Right lung (tissue), 5 donors: ENCODE results near the gene UCKL1. TPM values are rescaled to one million over a fixed set of nuclear protein-coding genes. Genes with fewer than 3 reads are reported as not detected.
"Not testable (repeated sequence)": the region's sequence is repeated elsewhere in the genome, so short reads cannot be mapped to it uniquely, and the experiment has no call there.

ENCODE experiments used
- DNase-seq, 2 donors: peaks; one replicate each; pipeline ENCODE4 v3.0.0-alpha.2; 2013
- polyA plus RNA-seq, 5 donors: library from polyadenylated mRNA; unstranded; fragments of 120-200 nt; gene quantifications; one replicate each; pipeline versions ENCODE4 v1.2.1 to v1.2.3, GENCODE V29; 2013; ENCODE audit warnings: inconsistent platforms in 1 of 5, low replicate concordance in 1 of 5; ENCODE audit not compliant: insufficient read length in 5 of 5, insufficient read depth in 1 of 5

UCKL1 gene
- polyA plus RNA-seq, 5 donors = 41.7 to 65.3 (median 56.1) TPM

DNA sequence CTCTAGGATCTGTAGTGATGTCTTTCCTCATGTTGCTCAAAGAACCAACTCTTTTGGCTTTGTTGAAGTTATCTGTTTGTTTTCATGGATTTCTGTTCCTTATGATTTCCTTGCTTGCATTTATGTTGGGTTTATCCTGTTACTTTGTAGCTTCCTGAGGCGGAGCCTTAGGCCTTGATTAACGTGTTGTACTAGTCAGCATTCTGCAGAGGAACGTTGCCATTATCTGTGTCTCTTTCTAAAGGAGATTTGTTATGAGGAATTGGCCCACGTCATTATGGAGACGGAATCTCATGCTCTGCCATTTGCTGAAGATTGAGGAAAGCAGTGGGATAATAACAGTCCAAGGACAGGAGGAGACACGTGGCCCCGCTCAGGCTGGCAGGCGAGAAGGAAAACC is 29.9 kb downstream of the UCKL1 start:
- DNase-seq = no peak

DNA sequence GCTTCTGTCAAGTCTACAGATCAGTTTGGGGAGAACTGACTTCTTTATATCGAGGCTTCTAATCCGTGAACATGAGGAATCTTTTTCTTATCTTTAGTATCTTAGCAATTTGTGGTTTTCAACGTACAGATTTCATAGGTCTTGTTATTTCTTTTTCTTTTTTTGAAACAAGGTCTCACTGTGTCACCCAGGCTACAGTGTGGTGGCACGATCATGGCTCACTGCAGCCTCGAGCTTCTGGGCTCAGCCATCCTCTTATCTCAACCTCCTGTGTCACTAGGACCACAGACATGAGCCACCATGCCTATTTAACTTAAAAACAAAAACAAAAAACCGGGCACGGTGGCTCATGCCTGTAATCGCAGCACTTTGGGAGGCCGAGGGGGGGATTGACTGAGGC is 32.0 kb downstream of the UCKL1 start:
- no peak for DNase-seq

DNA sequence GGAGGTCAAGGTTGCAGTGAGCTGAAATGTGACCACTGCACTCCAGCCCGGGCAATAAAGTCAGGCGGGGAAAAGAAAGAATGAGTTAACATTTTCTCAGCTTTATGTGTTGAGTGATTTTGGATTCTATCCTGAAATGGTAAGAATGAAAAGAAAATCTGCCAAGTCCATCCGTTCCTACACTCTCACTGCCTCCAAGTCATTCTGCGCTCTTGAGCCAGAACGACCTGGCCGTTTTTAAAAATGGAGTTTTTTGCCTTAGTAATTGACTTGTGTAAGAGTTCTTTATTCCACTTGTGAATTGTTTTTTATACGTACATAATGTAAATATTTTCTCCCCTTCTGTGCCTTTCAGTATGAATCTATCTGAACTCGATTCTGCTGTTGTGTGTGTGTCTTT is 32.6 kb downstream of the UCKL1 start:
- no peak for DNase-seq

- DNase-seq = no peak
These were observed 36.0 kb downstream of the UCKL1 start for GRCh38 chr20:63920226-63920625.

DNA sequence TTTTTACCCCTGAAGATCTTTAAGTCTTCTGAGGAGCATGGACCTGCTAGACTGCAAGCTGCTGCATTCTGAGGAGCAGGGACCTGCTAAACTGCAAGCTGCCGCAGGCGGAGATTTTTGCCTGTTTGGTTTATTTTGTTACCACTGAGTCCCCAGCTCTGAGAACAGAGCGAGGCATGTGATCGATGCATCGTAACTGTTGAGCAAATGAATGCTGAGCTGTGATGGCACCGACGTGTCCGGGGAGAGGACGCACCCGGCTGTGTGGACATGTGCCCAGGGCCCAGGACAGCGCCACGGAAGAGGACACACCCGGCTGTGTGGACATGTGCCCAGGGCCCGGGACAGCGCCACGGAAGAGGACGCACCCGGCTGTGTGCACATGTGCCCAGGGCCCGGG is 37.1 kb downstream of the UCKL1 start:
- DNase-seq = no peak

- DNase-seq = no peak
These were observed 38.4 kb downstream of the UCKL1 start for GRCh38 chr20:63917811-63918210.

GRCh38 chr20:63916371-63916939 is 39.8 kb downstream of the UCKL1 start:
- not testable (repeated sequence) for DNase-seq

DNA sequence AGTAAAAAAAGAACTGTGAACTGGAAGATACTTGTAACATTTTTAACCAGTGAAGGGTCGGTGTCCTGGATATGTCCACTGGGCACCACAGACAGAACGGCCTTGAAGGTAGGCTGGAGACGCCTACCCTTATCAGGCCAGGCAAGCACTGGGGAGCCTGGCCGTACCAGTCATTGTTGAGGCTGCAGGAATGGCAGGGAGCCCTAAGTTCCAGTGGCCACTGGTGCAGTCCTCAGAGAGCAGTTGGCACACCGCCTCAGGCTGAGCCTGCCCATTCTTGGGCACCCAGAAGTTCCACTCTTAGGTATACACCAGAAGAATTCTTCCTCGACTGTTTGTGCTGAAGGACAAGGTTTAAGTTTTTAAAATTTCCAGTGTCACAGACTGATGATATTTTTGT is 40.7 kb downstream of the UCKL1 start:
- DNase-seq = no peak

GRCh38 chr20:63913768-63914167 is 42.4 kb downstream of the UCKL1 start:
- no peak for DNase-seq

DNA sequence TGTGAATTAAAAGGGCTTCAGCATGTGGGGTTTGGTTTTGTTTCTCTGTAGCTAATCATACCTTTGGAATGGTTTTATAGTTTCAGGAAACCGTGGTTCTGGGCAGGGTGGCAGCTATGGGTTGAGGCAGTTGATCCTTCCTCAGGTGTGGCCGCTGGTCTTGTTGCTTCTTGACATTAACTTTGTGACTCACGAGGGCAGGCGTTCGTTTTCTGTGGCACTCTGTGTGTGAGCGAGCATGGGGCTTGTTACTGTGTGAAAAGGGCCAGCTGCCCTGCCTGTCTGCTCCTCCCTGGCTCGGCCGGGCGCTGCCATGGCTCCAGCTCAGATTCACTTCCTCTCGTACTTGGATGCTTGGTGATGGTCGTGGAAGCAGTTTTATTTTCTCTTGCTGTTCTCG is 45.0 kb downstream of the UCKL1 start:
- no peak for DNase-seq

DNA sequence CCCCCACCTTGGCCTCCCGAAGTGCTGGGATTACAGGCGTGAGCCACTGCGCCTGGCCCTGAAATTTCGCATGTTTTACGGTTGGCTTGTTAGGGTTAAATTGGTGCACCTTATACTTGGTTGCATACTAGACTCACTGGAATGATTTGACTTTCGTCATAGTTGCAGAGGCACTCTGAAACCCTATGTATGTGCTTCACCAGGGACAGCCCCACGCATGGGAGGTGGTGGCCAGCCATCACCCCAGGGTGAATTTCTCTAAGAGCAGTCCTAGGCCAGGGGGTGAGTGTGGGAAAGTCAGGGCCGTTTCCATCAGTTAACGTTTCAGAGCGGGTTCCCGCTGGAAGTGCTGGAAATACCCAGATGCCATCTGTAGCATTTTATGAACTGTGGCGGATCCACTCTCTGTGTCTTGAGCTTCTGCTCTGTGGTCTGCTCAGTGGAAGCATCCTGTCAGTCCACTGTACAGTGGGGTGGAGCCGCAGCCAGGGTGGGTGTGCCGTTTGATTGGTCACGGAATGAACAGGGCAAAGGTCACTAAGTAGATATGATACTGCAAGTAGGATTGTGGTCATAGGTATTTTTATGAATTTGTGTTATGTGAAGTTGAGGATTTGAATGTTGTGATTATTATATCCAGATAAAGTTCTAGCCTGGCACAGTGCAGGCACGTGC is 48.1 kb downstream of the UCKL1 start:
- no peak for DNase-seq

DNA sequence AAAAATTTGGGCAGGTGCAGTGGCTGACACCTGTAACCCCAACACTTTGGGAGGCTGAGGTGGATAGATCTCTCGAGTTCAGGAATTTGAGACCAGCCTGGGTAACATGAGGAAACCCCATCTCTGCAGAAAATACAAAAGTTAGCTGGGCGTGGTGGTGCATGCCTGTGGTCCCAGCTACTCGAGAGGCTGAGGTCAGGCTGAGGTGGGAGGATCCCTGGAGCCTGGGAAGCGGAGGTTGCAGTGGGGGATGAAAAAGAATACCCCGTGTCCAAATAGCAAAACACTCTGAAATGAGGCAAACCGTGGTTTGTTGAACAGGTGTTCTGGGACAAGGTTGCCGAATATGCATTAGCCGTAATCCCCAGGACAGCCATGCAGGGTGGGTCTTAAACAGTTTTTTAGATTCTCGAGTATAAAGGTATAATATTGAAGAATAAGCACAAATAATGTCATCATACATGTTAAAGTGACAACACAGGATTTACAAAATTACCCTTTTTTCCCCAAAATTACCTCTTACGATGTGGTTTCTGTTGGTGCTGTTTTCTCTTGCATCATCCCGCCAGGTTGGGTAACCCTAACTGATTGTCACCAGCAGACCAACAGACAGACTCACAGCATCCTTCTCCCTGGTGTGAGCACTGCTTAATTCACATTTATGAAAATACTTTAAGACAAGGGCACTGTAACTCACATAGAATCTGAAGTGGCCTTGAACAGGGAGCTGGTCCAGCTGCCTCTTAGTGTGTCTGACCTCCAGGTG is 52.2 kb downstream of the UCKL1 start:
- no peak for DNase-seq

DNA sequence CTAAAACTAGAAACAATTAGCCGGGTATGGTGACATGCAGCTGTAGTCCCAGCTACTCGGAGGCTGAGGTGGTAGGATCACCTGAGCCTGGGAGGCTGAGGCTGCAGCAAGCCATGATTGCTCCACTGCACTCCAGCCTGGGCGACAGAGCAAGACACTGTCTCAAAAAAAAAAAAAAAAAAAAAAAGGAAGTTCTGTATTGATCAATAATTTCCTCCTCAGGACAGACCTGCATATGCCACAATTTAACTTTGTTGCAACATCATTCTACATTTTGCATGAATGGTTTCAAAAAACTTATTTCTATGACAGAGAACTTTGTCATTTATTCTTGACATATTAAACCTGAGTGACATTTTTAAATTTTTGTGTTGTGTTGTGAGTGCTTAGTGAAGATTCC is 55.8 kb downstream of the UCKL1 start:
- DNase-seq = no peak

- DNase-seq = no peak
These were observed 57.2 kb downstream of the UCKL1 start for GRCh38 chr20:63898882-63899558.

DNA sequence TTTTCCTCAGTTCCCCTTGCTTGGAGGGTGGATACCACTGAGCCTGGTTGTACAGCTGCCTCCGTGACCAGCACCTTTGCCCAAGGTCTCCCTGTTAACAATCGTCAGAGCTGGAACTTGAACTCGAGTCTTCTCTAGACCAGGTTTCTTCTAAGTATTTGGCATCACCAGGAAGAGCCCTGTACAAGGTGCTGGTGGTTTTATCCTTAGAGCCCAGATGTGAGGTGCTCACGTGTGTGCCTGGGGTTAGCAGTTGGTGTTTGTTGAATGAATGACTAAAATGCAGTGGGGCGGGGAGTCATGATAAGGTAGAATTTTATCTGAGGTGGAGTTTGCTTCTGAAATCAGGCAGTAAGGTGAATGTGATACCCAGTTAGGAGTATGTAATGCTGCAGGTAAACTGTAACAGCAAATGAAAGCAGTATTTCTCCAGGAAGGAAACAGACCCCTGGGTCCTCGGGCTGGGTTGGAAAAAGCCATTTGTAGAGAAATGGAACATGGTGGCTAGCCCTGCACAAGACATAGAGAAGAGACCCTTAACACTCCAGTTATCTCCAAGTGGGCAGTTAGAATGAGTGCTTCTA is 58.1 kb downstream of the UCKL1 start:
- DNase-seq = no peak

DNA sequence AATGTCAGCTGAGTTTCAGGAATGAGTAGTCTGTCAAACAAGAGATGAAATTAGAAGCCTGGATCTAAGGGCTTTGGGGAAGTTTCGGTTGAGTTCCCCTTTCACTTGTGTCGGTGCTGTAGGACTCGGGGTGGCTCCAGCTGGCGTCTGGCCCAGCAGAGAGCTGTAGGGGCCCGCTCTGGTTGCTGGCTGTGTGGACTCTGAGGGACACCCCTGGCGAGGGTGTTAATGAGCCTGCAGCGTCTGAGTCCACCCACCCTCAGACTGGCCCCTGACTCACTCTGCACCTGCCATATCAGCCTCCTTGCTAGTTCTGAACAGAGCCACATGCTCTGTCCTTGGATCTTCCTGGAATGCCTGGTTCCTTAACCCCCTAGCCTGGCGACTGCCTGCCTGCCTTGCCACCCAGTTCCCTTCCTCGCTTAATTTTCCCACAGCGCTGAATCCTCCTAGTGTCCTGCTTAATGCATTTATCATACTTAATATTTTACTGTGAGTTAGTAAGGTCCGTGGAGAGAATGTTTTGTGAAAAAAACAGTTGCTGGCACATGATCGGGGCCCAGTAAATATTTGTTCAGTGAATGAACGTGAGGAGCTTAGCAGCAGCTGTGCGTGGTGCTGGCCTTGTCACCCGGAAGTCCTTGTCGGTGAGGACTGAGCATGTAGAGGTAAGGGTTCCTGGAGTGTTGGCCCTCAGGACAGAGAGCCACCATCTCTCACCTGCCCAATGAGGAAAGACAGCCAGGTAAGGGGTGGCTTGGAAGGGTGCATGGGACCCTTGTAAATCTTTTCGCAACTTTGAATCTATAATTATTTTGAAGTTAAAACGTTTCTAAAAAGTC is 59.7 kb downstream of the UCKL1 start:
- DNase-seq = peak in 1 of 2 donors; percentile 28

GRCh38 chr20:63895952-63896263 is 60.3 kb downstream of the UCKL1 start:
- no peak for DNase-seq

- no peak for DNase-seq
These were observed 60.8 kb downstream of the UCKL1 start for GRCh38 chr20:63895202-63895951.

- DNase-seq = peak; percentile 92
These were observed 61.6 kb downstream of the UCKL1 start, which contains the start of gene DNAJC5 for GRCh38 chr20:63894358-63895201. TSS of gene DNAJC5 (plus strand) at chr20:63895126. CDS start at chr20:63928346, 33,220 bp downstream.

DNA sequence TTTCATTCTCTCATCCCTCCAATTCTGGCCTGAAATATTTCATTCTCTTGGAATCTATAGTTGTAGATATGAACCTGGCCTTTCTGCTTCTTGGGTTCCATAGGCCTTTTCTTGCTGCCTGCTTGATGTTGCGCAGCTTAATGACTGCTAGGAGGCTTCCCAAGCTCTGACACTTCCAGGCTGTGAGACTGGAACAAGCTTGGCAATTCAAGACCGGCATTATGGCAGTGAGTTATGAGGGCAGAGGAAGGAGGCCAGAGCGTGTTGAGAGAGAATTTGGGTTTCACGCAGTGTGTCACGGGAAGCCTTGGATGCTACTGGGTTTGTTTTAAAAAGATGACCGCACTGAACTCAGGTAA is 62.2 kb downstream of the UCKL1 start:
- no peak for DNase-seq
